Smooth muscle cell (in vitro differentiated cells): ENCODE results near the gene OTUB2. TPM values are rescaled to one million over a fixed set of nuclear protein-coding genes. Genes with fewer than 3 reads are reported as not detected.

Experiments
- DNase-seq: peaks from one replicate; lab custom pipeline; 2025; ENCODE audit not compliant: unreplicated experiment; lab: John Stamatoyannopoulos, UW
- H2AFZ ChIP-seq: fragments of 200-600 bp; sonication (generic); 2 replicates; pipeline ENCODE4 v1.6.0; 2016; ENCODE audit warnings: antibody characterized with exemption, low read depth, mild to moderate bottlenecking
- H3F3A ChIP-seq: fragments of 200-600 bp; sonication (generic); 2 replicates; pipeline ENCODE4 v1.6.0; 2017; ENCODE audit warnings: antibody characterized with exemption, low read depth
- H3K27ac ChIP-seq: fragments of 200-600 bp; sonication (generic); 2 replicates; pipeline ENCODE4 v1.5.1; 2016; ENCODE audit warnings: low read depth, mild to moderate bottlenecking
- H3K27me3 ChIP-seq: fragments of 200-600 bp; sonication (generic); 2 replicates; pipeline ENCODE4 v1.6.1; 2016; ENCODE audit warnings: low read depth, mild to moderate bottlenecking
- H3K36me3 ChIP-seq: fragments of 200-600 bp; sonication (generic); 2 replicates; pipeline ENCODE4 v1.5.1; 2016; ENCODE audit warnings: low read depth
- H3K4me1 ChIP-seq: fragments of 200-600 bp; sonication (generic); 2 replicates; pipeline ENCODE4 v1.5.1; 2016; ENCODE audit warnings: low read depth
- H3K4me2 ChIP-seq: fragments of 200-600 bp; sonication (generic); 2 replicates; pipeline ENCODE4 v1.6.0; 2016; ENCODE audit warnings: mild to moderate bottlenecking
- H3K4me3 ChIP-seq: fragments of 200-600 bp; sonication (generic); 2 replicates; pipeline ENCODE4 v1.5.1; 2016; ENCODE audit warnings: mild to moderate bottlenecking
- H3K79me2 ChIP-seq: fragments of 200-600 bp; sonication (generic); 2 replicates; pipeline ENCODE4 v1.6.0; 2016; ENCODE audit warnings: low read depth, mild to moderate bottlenecking
- H3K9ac ChIP-seq: fragments of 200-600 bp; sonication (generic); 2 replicates; pipeline ENCODE4 v1.6.0; 2016; ENCODE audit warnings: low read depth
- H3K9me3 ChIP-seq: fragments of 200-600 bp; sonication (generic); replicated peaks from 2 replicates; pipeline ENCODE4 v1.5.1; 2016; ENCODE audit warnings: low read depth
- H4K20me1 ChIP-seq: fragments of 200-600 bp; sonication (generic); 2 replicates; pipeline ENCODE4 v1.6.0; 2016; ENCODE audit warnings: low read depth
- WGBS: methylation state at CpG from one replicate; pipeline ENCODE4 v1.1.7; 2016; ENCODE audit warnings: low lambda C conversion rate; 5-methylcytosine and 5-hydroxymethylcytosine counted together
- polyA plus RNA-seq: library from polyadenylated mRNA; unstranded; fragments of >200 nt; fragmentation: Nextera tagmentation; extraction: Ambion mirVana; gene quantifications from 2 replicates; pipeline ENCODE4 v1.2.1, GENCODE V29; 2016
- total RNA-seq: library from RNA; depleted of rRNA; stranded (reverse); fragments of >200 nt; gene quantifications from 2 replicates; pipeline ENCODE4 v1.2.3, GENCODE V29; 2014
- TF ChIP-seq, protein P1 (sequence below): fragments of 200-600 bp; sonication (generic); IDR thresholded peaks from 2 replicates; pipeline ENCODE4 v1.5.1; 2017; ENCODE audit warnings: borderline replicate concordance, mild to moderate bottlenecking, antibody characterized with exemption; ENCODE audit not compliant: insufficient read depth, poor library complexity, severe bottlenecking

Gene OTUB2
- total and polyA plus RNA-seq, 2 experiments from 2014 or later, result 4.0 to 5.1 TPM

DNA sequence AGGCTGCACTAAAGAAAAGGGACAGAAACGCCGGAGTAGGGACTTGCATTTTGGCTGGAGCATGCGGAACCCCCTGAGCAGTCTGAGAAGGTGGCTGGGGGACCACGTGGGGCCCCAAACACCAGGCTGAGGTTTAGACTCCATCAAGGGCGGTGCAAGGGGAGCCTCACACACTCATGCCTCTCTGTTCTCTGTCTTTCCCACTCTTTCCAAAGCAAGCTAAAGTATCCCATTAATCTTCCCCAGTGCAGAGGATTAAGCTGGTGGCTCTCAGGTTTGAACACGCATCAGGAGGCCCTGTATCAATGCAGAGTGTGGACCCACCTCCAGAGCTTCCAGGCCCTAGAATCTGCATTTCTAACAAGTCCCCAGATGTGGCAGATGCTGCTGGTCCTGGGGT lies 15.5 kb upstream of the OTUB2 start:
- no peak overlapping the region for H3K27ac ChIP-seq
- no peaks in the 10 kb centered on the region for H3K9me3 ChIP-seq
- H4K20me1 ChIP-seq, result no peaks in the 10 kb centered on the region
- H3K9ac ChIP-seq, result no peak overlapping the region
- TF ChIP-seq, protein P1, sequence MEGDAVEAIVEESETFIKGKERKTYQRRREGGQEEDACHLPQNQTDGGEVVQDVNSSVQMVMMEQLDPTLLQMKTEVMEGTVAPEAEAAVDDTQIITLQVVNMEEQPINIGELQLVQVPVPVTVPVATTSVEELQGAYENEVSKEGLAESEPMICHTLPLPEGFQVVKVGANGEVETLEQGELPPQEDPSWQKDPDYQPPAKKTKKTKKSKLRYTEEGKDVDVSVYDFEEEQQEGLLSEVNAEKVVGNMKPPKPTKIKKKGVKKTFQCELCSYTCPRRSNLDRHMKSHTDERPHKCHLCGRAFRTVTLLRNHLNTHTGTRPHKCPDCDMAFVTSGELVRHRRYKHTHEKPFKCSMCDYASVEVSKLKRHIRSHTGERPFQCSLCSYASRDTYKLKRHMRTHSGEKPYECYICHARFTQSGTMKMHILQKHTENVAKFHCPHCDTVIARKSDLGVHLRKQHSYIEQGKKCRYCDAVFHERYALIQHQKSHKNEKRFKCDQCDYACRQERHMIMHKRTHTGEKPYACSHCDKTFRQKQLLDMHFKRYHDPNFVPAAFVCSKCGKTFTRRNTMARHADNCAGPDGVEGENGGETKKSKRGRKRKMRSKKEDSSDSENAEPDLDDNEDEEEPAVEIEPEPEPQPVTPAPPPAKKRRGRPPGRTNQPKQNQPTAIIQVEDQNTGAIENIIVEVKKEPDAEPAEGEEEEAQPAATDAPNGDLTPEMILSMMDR, result no peak
- H3K27me3 ChIP-seq, result no peaks in the 10 kb centered on the region
- 82% methylated on average over 6 of the region's 6 CpGs for WGBS
- no peak overlapping the region for H3K4me2 ChIP-seq
- no peaks in the 10 kb centered on the region for H3K79me2 ChIP-seq
- DNase-seq, result no peak
- H3F3A ChIP-seq, result no peaks in the 10 kb centered on the region
- no peak overlapping the region for H3K4me3 ChIP-seq
- no peaks in the 10 kb centered on the region for H3K4me1 ChIP-seq
- no peak overlapping the region for H2AFZ ChIP-seq
- no peaks in the 10 kb centered on the region for H3K36me3 ChIP-seq

DNA sequence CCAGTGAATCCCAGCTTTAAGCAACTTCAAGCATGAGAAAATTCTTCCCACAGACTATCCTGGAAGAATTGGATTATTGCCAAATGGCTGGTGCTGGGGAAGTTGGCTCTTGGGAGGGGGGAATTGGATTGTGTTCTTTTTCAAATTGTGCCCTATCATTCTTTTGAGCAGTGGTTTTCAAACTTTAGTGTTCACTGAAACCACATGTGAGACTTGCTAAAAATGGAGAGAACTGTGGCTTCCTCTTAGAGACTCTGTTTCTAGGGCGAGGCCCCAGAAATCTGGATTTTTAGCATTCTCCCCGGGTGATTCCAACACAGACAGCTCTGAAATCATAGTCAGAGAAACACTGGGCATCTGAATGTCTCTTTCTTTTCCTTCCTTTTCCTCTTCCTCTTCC lies 14.3 kb upstream of the OTUB2 start:
- Histone ChIP-seq H3K27me3 (no peaks in the 10 kb centered on the region), H3K79me2 (no peaks in the 10 kb centered on the region), H3K9me3 (no peaks in the 10 kb centered on the region), H3K36me3 (no peaks in the 10 kb centered on the region), H3F3A (no peaks in the 10 kb centered on the region), H2AFZ (no peak overlapping the region), H3K27ac (no peak overlapping the region), H3K9ac (no peak overlapping the region), H4K20me1 (no peaks in the 10 kb centered on the region), H3K4me3 (no peak overlapping the region), H3K4me1 (no peaks in the 10 kb centered on the region), H3K4me2 (no peak overlapping the region)
- no peak for DNase-seq
- WGBS, result 56% methylated on average over 2 of the region's 2 CpGs
- TF ChIP-seq, protein P1, result no peak

GRCh38 chr14:94014382-94014781 lies 11.8 kb upstream of the OTUB2 start:
- Histone ChIP-seq H3K36me3 (no peaks in the 10 kb centered on the region), H3F3A (no peaks in the 10 kb centered on the region), H3K9ac (no peak overlapping the region), H3K4me1 (no peaks in the 10 kb centered on the region), H3K4me2 (no peak overlapping the region), H3K27me3 (no peaks in the 10 kb centered on the region), H3K9me3 (no peaks in the 10 kb centered on the region), H3K4me3 (no peak overlapping the region), H3K27ac (no peak overlapping the region), H4K20me1 (no peaks in the 10 kb centered on the region), H3K79me2 (no peaks in the 10 kb centered on the region), H2AFZ (no peak overlapping the region)
- no peak for DNase-seq
- WGBS, result 90% methylated on average over 6 of the region's 6 CpGs
- TF ChIP-seq, protein P1, result no peak

DNA sequence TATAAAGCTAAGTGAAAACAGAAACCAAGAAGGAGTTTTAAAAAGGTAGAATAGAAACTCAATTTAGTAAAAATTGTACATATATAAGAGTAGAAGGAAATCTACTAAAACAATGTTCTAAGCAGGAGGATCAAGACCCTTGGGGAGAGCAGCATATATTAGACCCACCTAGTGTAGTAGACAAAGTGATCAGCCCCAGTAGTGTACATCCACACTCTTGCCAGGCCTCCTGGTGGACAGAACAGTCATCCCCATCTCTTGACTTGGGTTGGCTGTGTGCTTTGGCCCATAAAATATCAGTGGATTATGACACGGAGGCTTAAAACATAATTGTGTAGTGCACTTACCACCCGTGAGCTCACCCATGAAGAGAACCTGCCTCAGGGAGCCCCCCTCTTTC lies 10.9 kb upstream of the OTUB2 start:
- WGBS, result 92% methylated on average over 2 of the region's 2 CpGs
- Histone ChIP-seq H3F3A (no peaks in the 10 kb centered on the region), H3K36me3 (no peaks in the 10 kb centered on the region), H2AFZ (no peak overlapping the region), H3K79me2 (no peaks in the 10 kb centered on the region), H3K4me3 (no peak overlapping the region), H3K27ac (no peak overlapping the region), H4K20me1 (no peaks in the 10 kb centered on the region), H3K9ac (no peak overlapping the region), H3K27me3 (no peaks in the 10 kb centered on the region), H3K4me2 (no peak overlapping the region), H3K9me3 (no peaks in the 10 kb centered on the region), H3K4me1 (no peaks in the 10 kb centered on the region)
- DNase-seq, result no peak
- TF ChIP-seq, protein P1, result no peak
